HFFc6 (cell line): ENCODE data around the gene TTC39C. TPM values are rescaled to one million over a fixed set of nuclear protein-coding genes. Genes with fewer than 3 reads are reported as not detected.
A peak's percentile ranks its signal among the peaks of the same experiment; 100 is the strongest.

Experiments used
- DNase-seq: peaks from one replicate; pipeline ENCODE4 v3.0.0-alpha.2; 2018
- H3K27ac Mint-ChIP-seq: 2 replicates; pipeline ENCODE4 v1.8.0; 2020; ENCODE audit warnings: mild to moderate bottlenecking, mixed read lengths
- H3K27me3 Mint-ChIP-seq: 2 replicates; pipeline ENCODE4 v1.8.0; 2021; ENCODE audit warnings: mild to moderate bottlenecking, moderate library complexity, mixed read lengths; ENCODE audit not compliant: insufficient read depth
- H3K36me3 Mint-ChIP-seq: 2 replicates; pipeline ENCODE4 v1.8.0; 2021; ENCODE audit warnings: low read depth, mixed read lengths
- H3K4me1 Mint-ChIP-seq: 2 replicates; pipeline ENCODE4 v1.8.0; 2020; ENCODE audit warnings: low read depth, mixed read lengths
- H3K4me3 Mint-ChIP-seq: 2 replicates; pipeline ENCODE4 v1.8.0; 2020; ENCODE audit warnings: mild to moderate bottlenecking, moderate library complexity, mixed read lengths
- H3K9me3 Mint-ChIP-seq: 2 replicates; pipeline ENCODE4 v1.8.0; 2020; ENCODE audit warnings: mild to moderate bottlenecking, mixed read lengths
- CTCF ChIP-seq: fragments of 200-600 bp; sonication (generic); IDR thresholded peaks from 2 replicates; pipeline ENCODE4 v1.5.0; 2021; ENCODE audit warnings: antibody characterized with exemption, mild to moderate bottlenecking
- total RNA-seq, 6 experiments: library from RNA; stranded (reverse); fragmentation: NEBNext Ultra II Directional; extraction: Animal tissue kit (Norgen Biotek cat#: 25700); gene quantifications; 2 replicates in 1 of 6; 3 replicates in 5 of 6; pipeline ENCODE4 v1.2.3, GENCODE V29; 2021

Gene TTC39C
- total RNA-seq, 6 experiments from 2014 or later = 10.1 to 21.3 (median 17.4) TPM

GRCh38 chr18:23995180-23995579 lies 19.4 kb upstream of the TTC39C start:
- Mint-ChIP-seq H3K36me3 (no peaks in the 10 kb centered on the region), H3K27ac (peak overlapping the region; percentile 32; the same call in 1 of the 2 replicates), H3K4me3 (no peak overlapping the region), H3K9me3 (no peaks in the 10 kb centered on the region), H3K4me1 (peaks cover 20% of the 10 kb centered on the region), H3K27me3 (peaks cover 3% of the 10 kb centered on the region)
- no peak for DNase-seq
- TF ChIP-seq CTCF = no peak

- Mint-ChIP-seq H3K4me1 (peaks cover 15% of the 10 kb centered on the region), H3K36me3 (no peaks in the 10 kb centered on the region), H3K4me3 (no peak overlapping the region), H3K27me3 (peaks cover 10% of the 10 kb centered on the region), H3K27ac (no peak overlapping the region), H3K9me3 (no peaks in the 10 kb centered on the region)
- no peak for DNase-seq
- no peak for TF ChIP-seq CTCF
Measured at GRCh38 chr18:23998018-23998417, 16.5 kb upstream of the TTC39C start.

- DNase-seq = no peak
- H3K27ac Mint-ChIP-seq = no peak overlapping the region
- no peak overlapping the region for H3K4me3 Mint-ChIP-seq
- H3K36me3 Mint-ChIP-seq = no peaks in the 10 kb centered on the region
- H3K27me3 Mint-ChIP-seq = peaks cover 13% of the 10 kb centered on the region
- H3K9me3 Mint-ChIP-seq = no peaks in the 10 kb centered on the region
- H3K4me1 Mint-ChIP-seq = peaks cover 14% of the 10 kb centered on the region
- no peak for TF ChIP-seq CTCF
Measured at GRCh38 chr18:23998820-23999219, 15.7 kb upstream of the TTC39C start.

- Mint-ChIP-seq H3K27me3 (peaks cover 13% of the 10 kb centered on the region), H3K36me3 (no peaks in the 10 kb centered on the region), H3K9me3 (no peaks in the 10 kb centered on the region), H3K4me1 (0 out of 2 replicates have a peak, but pooled peaks cover 6% of the 10 kb centered on the region), H3K4me3 (no peak overlapping the region), H3K27ac (no peak overlapping the region)
- no peak for TF ChIP-seq CTCF
- DNase-seq = no peak
Measured at GRCh38 chr18:24000613-24001490, 13.7 kb upstream of the TTC39C start.

- peak; percentile 31; the same call in 1 of the 2 replicates for TF ChIP-seq CTCF
- Mint-ChIP-seq H3K36me3 (no peaks in the 10 kb centered on the region), H3K4me1 (0 out of 2 replicates have a peak, but pooled peaks cover 6% of the 10 kb centered on the region), H3K27ac (no peak overlapping the region), H3K27me3 (peaks cover 13% of the 10 kb centered on the region), H3K4me3 (no peak overlapping the region), H3K9me3 (no peaks in the 10 kb centered on the region)
- no peak for DNase-seq
Measured at GRCh38 chr18:24002479-24002878, 12.1 kb upstream of the TTC39C start.
